Right forelimb (tissue), 1 donor: ENCODE data around the gene PEX19.
"Not testable (repeated sequence)": the region's sequence is repeated elsewhere in the genome, so short reads cannot be mapped to it uniquely, and the experiment has no call there.

Experiments used
- DNase-seq: peaks from one replicate; pipeline ENCODE4 v3.0.0-alpha.2; 2018

Gene PEX19, protein sequence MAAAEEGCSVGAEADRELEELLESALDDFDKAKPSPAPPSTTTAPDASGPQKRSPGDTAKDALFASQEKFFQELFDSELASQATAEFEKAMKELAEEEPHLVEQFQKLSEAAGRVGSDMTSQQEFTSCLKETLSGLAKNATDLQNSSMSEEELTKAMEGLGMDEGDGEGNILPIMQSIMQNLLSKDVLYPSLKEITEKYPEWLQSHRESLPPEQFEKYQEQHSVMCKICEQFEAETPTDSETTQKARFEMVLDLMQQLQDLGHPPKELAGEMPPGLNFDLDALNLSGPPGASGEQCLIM

DNA sequence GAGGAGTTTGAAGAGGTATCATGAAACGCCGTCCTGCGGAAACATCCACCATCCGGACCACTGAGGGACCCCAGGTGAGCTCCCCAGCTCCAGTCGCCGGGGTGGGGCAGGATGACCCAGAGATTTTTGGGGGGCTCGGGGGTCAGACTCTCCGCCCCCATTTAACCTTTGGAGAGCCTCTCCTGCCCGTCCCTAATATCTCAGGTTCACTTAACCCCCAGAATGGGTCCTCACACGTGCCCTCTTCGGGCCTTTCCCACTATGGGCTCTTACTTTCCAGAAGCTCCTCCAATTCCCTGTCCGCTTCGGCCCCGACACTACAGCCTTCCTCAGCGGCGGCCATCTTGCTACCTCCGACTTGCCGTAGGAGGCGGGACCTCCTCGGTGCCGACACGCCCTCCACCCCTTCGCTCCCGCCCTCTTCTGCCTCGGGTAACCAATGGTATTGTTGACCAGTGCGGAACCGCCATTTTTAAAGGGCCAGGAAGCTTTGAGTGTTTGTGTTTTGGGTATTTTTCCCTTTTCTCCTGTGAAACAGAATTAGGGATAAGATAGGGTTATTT, at the start of gene PEX19:
Gene PEX19, minus strand, starts transcription at position 352 of the 563 bp plus-strand sequence. Its CDS starts 9 bp downstream, at position 343.
- DNase-seq = peak; percentile 96

DNA sequence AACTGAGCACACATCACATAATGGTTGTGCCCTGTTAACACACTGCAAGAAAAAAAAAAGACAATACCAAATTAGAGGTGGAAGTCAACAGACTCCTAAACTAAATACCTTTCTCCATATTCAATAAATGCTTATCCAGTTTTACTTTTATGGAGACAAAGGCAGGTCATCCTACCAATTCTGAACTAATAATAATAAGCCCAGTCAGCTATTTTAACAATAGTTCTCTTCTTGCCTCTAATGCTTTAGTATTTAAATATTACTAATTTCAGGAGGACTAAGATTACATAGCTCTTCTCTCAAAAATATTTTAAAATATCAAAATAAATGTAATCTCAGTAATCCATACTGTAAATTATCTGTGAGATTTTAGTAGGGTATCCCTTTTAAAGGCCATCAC, 47.6 kb upstream of the PEX19 start:
- no peak for DNase-seq

DNA sequence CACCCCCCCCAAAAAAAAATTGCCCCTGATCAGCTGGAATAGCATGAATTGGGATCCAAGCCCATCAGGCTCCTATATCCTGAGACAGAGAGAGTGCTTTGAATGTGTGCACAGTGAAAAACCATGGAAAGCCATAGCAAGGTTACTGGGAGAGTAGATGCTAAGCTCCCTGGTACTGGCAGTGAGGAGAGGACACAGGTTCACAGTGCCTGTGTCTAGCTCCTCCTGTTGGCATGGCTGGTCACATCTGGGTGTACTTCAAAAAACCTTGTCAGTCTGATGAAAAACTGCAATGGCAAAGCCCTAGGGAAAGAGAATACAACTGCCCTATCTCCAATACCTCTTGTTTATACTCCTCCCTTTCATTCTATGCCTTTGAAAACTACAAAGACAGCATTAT, 45.2 kb upstream of the PEX19 start:
- DNase-seq = no peak

DNA sequence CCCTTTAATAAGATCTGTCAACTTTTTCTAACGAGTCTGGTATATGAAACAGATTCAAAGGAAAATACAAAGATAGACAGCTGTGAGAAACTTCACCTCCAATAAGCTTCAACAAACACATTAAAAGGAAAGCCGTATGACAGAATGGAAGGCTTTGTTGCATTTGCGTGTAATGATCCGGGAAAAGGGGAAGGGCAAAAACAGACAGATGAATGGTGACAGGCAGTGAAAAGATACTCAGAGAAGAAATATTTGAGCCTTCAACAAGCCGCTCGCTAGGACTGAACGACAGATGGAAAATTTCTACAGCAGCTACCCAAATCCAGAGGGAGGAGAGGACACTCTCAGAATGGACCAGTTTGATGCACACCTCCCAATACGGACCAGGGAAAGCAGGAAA, 43.3 kb upstream of the PEX19 start:
- DNase-seq = no peak

DNA sequence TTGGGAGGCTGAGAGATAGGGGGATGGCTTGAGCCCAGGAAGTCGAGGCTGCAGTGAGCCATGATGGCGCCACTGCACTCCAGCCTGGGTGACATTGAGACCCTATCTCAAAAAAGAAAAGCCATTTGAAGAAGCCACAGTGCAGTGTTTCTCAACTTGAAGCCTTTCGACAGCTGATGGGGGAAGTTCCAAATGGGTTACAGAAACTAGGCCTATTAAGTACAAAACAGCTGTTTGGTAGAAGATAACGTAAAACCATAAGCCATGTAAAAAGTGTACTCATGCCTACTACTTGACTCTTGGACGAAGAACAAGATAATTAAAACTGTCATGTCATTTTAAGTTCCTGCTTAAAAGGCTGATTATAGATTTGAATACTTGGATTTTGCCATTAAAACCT, 41.5 kb upstream of the PEX19 start:
- no peak for DNase-seq

DNA sequence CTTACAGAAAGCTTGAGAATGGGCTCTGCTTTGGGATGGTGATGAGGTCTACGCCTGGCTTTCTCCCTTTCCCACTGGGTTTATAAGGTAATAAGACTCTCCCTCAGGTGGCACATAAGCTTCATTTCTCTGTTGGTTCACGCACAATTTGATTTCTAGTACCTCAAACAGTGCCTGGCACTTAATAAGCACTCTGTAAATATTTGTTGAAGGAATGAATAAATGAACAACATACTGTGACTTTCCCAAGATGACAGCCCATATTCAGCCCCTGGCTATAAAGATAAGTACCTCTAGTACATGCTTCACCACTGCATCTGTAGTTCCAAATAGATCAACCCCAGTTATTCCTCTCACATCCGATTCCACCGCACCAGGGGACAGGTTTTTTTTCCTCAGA, 40.3 kb upstream of the PEX19 start:
- no peak for DNase-seq

DNA sequence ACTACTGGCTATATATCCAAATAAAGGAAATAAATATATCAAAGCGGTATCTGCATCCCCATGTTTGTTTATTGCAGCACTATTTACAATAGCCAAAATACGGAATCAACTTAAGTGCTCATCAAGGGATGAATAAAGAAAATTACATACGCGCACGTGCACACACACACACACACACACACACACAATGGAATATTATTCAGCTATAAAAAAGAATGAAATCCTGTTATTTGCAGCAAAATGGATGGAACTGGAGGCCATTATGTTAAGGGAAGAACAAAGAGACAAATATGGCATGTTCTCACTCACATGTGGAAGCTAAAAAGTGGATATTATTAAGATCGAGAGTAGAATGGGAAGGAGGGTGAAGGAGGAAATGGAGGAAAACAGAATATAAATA, 37.9 kb upstream of the PEX19 start:
- DNase-seq = no peak

DNA sequence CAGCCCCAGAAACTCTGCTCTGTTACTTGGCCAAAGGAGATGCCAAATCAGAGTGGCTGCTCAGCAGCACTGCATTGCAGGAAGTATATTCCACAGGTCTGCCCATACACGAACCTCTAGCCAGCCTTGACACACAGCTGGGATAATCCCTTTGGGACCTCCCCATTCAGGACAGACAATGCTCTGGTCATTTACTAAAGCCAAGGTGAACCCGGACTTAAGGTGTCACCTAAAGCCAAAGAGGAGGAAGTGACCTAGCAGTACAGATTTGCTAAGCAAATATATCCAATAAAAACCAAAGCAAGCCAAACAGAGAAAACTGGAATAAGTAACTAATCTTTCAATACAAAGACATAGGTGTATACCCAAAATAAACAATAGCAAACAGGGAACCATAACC, 30.4 kb upstream of the PEX19 start:
- DNase-seq = no peak

DNA sequence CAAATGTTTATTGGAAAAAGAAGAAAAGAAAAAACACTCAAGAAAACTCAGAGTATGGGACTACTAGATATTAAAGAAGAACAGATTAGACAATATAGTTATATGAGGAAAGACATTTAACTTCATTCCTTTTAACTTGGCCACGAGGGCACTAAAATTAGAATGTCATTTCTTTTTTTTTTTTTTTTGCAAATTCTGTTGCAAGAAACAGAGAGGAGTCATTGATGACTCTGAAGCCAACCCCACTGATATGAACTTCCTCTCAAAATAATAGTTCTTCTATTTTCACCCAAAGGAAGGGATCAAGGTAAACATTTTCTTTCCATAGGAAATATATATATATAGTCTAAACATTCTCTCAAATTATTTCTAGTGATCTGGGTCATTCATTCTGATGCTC, 24.6 kb upstream of the PEX19 start:
- DNase-seq = no peak

DNA sequence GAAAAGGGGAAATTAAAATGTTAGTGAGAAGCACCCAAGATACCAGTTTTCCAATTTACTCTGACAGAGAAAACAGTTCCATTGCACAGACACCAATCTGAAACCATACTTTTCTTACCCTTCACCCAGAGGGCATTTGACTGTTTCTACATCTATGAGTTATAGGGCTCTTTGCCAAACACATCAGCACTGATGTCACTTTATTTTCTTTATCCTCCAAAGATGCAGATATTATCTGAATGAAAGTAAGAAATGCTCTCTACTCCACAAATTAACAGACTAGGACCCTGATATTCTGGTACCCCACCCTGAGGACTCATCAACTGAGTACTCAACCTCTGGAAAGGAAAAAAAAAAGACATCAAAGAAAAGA, 24.2 kb upstream of the PEX19 start:
- DNase-seq = no peak

DNA sequence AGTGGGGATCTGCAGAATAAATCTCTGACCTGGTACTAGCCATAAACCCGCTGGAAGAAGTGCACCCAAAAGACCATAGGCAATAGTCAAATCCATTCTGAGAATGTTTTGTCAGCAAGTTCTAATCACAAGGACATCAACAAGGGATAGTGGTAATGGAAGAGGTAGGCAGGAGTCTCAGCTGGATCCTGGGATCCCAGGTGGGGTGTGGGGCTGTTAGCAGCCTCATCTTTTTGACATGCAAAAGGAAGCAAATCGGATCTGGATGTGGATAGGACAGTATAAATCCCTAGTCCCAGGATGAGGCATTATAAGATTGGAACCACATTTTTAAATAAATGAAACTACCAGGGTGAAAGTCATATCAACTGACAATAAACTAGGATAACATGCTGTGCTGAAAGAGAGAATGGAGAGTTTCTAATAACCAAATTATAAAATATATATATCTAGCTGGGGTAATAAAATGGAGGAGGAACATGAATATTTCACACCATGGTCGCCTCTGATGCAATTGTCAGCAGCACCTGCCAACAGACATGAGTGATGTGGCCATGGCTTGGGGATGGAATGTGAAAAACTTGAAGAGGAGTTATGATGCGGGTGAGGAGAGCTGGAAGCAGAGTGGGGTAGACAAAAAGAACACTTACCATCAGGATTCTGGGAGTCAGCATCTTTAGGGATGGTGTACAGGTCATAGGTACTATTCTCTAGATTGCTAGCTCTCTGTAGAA, 23.7 kb upstream of the PEX19 start:
- DNase-seq = no peak

DNA sequence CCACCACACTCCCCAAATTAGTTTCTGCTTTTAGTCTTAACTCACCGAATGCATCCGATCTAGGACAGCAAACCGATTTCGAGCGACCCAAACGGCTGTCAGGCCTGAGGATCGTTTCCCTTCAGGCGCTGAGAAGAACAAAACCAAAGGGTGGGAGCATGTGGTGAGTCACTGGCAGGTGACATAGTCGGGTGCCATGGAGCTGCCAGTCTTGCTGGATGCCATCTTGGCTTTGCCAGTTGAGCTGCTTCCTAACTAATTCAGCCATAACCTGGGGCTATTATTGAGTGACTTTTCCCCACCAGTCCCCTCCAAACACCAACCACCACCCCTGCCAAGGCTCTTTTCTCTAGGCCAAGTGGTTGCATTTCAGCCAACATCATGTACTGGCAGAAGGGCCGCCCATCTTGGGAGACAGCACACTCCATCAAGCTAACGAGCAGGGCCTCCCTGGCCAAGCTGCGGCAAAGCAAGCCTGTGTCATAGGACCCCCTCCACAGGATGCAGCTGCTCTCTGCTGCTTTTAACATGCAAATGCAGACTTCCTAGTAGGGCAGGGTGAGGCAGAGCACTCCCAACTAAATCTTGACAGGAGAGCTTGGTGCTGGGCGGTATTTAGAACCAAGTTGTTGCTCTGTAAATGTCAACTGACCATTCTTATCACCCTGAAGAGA, 22.3 kb upstream of the PEX19 start:
- DNase-seq = no peak

DNA sequence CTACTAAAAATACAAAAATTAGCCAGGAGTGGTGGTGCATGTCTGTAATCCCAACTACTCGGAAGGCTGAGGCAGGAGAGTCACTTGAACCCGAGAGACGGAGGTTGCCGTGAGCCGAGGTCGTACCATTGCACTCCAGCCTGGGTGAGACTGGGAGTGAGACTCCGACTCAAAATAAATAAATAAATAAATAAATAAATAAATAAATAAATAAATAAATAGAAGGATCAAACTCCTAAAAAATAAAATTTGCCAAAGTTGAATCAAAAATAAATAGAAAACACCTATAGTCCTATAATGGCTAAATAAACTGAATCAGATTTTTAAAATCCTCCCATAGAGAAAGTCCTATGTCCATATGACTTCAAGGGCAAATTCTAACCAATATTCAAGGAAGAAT, 15.2 kb upstream of the PEX19 start:
- DNase-seq = no peak

DNA sequence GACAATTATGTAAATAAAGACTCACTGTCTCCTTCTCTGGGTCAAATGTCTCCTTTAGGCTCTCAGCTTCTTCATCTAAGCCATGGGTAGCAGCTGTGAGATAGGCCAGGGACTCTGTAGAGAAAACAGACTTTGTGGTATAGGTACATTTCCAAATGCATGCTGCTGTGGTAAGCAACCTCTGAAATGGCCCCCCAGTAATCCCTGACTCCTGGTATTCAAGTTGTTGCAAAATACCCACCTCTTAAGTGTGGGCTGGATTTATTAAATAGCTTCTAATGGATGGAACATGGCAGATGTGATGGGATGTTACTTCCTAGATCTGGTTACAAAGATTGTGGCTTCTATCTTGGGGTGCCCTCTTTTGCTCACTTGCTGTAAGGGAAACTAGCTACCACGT, 11.1 kb upstream of the PEX19 start:
- no peak for DNase-seq

DNA sequence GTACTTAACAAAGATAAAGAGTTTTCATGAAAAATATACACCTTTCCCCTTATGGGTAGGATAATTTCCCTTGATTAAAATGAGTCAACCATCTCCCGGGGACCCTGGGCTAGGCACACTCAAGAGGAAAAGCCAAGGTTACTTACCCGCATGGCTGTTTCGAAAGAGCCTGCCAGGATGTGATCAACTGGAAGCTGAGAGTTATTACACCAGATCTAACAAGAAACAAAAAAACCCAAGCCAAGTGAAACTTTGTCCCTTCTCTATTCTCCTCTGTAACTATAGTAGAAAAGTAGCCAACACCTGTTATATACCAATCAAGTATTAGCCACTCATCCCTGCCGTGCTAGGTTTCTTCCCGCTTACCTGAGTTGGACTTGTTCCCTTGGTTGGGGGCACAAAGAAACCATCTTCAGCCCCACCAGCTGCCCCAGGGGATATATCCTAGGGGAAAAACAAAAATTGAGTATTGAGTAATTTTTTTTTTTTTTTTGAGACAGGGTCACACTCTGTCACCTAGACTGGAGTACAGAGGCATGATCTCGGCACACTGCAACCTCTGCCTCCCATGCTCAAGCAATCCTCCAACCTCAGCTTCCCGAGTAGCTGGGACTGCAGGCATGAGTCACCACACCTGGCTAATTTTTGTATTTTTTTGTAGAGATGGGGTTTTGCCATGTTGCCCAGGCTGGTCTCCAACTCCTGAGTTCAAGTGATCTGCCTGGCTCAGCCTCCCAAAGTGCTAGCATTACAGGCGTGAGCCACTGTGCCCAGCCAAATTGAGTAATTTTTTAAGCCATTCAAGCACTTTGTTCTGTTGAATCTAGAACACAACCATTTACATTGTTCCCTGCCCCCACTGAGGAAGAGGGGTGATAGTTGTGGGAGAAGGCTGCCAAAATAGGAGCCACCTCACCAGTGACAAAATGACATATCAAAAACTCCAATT, 8.4 kb upstream of the PEX19 start:
- no peak for DNase-seq

DNA sequence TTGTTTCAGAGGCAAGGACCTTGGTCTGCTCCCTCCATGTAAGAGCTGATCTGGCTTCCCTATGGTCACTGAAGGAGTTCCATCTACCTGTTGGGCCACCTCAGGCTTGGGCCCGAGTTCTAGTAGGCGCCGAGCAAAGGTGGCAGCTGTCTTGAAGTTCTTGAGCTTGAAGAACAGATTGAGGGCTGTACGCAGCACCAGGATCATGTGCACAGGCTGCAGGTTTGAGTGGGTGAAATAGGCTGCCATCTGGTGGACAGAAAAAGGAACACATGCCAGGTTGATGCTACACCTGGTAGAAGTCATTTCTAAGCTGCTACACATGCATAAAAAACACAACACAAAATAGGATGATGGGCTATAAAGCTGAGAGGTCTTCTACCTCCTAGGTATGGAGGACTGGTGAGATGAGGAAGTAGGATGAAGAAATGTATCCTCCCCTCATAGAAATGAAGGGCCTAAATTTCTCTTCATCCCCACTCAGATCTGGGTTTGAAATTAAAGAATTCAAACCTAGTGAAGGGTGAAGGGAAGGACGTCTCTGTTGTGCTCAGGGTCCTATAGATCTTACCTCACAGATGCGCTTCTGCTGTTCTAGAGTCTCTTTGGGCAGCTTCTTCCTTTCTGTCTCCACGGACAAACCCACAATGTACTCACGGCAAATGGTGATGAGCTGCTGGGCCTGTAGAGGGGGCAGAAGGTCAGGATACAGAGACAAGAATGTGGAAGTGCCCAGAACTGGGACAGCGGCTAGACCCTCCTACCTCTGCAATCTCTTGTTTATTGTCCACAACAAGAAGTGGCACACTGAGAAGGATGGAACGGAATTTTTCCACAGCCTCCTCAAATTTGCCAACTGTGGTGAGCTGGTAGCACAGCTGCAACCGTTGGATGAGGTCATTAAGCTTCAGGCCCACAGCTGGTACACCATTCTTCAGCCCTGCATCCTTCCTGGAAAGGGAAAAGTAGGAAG, 6.6 kb upstream of the PEX19 start:
- peak; percentile 56 for DNase-seq

DNA sequence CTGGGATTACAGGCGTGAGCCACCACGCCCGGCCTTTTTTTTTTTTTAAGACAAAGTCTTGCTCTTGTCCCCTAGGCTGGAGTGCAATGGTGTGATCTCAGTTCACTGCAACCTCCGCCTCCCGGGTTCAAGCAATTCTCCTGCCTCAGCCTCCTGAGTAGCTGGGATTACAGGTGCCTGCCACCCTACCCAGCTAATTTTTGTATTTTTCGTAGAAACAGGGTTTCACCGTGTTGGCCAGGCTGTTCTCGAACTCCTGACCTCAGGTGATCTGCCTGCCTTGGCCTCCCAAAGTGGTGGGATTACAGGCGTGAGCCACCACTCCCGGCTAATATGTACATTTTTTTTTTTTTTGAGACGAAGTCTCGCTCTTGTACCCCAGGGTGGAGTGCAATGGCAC, 2.8 kb upstream of the PEX19 start:
- DNase-seq = not testable (repeated sequence)

DNA sequence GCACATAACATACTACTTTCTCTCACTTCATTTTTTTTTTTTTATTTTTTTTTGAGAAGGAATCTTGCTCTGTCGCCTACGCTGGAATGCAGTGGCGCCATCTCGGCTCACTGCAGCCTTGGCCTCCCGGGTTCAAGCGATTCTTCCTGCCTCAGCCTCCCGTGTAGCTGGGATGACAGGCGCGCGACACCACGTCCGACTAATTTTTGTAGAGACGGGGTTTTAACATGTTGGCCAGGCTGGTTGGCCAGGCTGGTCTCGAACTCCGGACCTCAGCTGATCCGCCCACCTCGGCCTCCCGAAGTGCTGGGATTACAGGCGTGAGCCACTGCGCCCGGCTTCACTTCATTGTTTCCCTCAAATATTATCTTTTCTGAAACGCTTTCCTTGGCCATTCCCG, 573 bp upstream of the PEX19 start:
- no peak for DNase-seq

DNA sequence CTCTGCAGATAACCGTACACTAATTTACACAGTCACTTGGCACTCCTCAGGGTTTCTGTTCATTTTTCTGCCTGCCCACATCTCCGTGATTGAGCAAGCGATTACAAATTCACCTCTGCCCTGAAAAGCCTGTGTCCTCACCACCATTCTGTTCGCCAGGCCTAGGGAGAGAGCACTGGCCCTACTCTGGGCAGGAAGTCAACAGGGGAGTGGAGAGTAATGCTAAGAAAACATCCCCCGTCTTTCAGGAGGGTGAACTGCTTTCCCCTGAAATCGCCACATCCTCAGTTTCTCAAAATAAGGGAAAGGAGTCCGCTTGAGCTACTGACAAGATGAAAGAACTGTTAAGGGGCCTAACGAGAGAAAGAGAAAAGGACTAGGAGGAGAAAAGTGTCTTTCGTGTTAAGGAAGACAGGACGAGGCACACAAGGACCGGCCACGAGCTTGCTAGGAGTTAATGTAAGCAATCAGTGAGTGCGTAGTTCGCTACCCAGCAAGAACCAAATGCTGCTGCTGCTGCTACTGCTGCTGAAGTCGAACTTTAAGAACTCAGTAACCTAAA, 632 bp downstream of the PEX19 start:
- DNase-seq = no peak

DNA sequence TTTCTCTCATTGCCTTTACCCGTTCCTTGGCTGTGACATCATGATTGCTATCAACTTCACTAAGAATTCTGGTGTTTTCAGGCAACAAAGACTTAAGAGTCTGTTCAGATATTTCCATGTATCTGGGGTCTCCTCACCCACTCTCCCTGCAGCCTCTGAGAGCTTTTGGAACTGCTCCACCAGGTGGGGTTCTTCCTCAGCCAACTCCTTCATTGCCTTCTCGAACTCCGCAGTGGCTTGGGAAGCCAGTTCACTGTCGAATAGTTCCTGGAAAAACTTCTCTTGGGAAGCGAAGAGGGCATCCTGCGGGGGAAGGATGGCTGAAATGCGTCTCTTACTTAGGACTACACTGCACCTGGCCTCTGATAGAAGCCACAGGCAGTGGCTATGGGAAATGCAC, 2.1 kb downstream of the PEX19 start:
- no peak for DNase-seq

DNA sequence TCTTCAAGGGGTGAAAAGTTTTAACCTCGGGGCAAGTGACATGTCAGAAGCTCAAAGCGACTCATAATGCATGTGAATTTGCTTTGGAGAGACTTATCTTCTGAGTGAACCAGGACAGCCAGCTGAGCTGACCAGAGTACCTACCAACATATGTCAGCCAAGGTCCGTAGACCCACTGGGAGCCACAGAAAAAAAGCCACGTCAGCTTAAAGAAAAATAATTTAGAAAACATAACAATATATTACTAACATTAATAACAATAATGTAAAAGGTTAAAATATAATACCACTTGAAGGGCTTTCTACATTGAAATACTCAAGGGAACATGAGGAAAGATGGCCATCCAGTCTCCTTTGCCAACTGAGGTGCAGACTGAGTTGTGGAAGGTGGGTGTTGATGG, 6.9 kb downstream of the PEX19 start:
- DNase-seq = no peak
